DMS53 treated with DMSO at 0.1 percent for 48 hours (cell line): ENCODE results near the gene HESX1.

ENCODE experiments used
- DNase-seq: peaks from one replicate; lab custom pipeline; 2025; ENCODE audit not compliant: unreplicated experiment; lab: John Stamatoyannopoulos, UW

The HESX1 gene

DNA sequence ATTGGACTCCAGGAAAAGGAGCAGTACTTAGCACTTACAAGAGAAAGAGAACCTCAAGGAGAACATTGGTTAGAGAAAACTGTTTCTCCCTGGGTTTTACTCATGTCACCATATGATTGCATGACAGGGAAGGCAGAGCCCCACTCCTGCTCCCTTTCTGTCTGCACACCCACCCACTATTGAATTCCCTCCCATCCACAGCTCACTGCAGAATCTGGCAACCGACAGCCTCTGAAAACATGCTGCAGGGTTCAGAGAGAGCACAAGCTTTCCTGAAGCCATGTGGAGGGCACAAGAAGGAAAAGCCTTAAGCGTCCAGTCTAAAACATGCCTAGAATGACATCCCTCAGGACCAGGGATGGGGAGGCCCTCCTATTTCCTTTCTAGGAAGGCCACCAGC, 31.6 kb downstream of the HESX1 start:
- DNase-seq, result no peak

GRCh38 chr3:57166660-57167059, 33.1 kb downstream of the HESX1 start:
- DNase-seq, result no peak

- no peak for DNase-seq
Observed at GRCh38 chr3:57165641-57166040, 34.1 kb downstream of the HESX1 start.

- no peak for DNase-seq
Observed at GRCh38 chr3:57164657-57165573, 34.9 kb downstream of the HESX1 start, which contains the start of gene IL17RD. Gene IL17RD, minus strand, starts transcription at chr3:57165353. Its CDS starts 67 bp downstream, at chr3:57165286.

GRCh38 chr3:57164217-57164656, 35.5 kb downstream of the HESX1 start:
- DNase-seq, result no peak

GRCh38 chr3:57163751-57164150, 36.0 kb downstream of the HESX1 start:
- DNase-seq, result no peak

DNA sequence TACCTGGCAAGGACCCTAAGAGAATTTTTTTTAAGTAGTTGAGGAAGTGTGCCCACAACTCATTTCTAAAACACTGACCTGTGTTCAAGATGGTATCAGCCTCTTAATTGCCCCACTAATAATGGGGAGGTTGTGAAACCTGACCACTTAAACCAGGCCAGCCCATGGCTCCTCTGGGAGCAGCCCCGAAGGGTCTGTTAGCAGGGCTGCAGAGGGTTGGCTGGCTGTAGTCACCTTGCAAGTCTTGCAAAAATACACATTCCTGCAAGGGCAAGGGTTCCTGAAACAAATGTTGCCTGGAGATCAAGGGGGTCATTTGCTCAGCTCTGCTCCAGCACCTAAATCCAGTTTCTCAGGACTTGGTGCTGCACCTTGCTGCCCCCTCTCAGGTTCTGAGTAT, 37.9 kb downstream of the HESX1 start:
- no peak for DNase-seq

- DNase-seq, result no peak
Observed at GRCh38 chr3:57160765-57161538, 38.8 kb downstream of the HESX1 start.

DNA sequence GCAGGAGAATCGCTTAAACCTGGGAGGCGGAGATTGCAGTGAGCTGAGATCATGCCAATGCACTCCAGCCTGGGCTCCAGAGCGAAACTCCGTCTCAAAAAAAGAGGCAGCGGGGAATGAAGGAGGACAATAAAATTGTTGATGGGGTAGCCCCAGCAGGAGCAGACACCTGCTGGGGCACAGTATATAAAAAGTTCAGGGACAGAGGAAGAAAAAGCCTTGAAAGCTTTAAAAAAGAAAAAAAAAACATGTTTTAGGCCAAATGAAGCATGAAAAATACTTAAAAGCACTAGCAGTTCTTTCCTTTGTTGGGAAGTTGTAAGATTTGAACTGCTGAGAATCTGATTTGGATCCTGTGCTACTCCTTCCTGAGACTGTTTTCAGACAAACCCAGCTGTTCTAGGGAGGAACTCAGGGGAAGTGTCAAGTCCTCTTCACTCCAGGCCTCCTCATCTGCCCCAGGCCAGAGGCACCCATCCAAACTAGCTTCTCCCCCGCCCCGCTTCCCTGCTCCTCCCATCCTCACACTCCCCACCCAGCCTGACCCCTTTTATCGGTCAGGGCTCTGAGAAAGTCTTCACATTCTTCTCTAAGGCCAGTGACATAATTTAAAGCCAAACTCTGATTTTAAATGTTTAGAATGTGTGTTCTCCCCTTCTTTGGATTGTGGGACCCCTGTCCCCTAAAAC, 39.6 kb downstream of the HESX1 start:
- no peak for DNase-seq

DNA sequence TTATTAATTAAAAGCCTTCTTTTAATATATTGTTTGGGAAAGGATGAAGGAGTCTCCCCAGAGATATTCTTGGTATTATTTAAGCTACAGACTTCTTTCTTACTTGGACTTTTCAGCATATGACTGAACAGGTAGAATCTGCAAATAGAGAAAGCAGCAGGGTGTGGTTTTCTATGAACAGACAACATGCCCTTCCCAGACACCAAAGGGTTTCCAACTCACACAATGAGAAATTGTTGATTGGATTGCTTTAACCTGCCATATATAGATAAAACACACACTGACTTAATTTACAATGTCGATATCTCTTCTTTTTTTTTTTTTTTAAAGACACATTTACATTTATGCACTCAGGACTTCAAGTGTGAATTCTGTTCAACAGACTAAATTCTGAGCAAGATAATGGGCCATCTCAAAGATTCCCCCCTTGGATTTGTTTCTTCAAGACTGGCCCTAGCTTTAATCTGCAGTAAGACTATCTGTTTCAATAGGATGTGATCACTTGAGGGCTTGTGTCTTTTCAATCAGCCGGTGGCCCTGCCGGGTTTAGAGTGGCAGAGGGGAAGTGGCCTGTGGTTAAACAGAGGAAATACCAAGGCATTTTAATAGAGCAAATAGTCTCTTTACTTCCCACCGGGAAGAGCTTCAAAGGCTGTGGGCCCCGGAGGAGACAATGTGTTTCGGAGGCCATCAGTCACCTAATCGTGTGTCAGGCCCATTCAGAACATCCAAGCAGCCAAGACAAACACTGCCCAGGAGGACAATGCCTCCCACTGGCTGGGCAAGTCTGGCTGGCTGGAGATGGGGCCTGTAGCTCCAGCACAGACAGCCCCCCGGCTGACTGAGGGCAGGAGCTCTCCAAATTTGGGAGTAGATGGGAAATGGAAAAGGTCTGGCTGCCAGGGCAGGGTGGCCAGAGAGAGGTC, 40.7 kb downstream of the HESX1 start:
- DNase-seq, result no peak

DNA sequence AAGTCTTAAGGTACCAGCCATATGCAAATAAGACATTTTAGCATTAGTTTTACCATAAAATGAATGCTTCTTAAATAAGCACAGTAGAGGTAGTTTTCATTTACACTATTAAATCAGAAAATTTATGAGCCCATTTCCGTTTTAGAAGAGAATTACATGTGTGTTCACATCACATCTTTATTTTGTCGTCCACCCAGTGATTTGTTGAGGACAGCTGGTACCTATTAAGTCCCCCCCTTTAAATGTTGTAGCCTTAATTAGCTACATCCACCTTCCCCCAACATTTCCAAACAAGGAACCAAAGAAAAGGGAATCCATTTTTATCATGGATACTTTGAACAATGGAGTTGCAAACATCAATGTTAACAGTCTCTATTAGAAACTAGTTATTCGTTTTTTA, 41.5 kb downstream of the HESX1 start:
- DNase-seq, result no peak

DNA sequence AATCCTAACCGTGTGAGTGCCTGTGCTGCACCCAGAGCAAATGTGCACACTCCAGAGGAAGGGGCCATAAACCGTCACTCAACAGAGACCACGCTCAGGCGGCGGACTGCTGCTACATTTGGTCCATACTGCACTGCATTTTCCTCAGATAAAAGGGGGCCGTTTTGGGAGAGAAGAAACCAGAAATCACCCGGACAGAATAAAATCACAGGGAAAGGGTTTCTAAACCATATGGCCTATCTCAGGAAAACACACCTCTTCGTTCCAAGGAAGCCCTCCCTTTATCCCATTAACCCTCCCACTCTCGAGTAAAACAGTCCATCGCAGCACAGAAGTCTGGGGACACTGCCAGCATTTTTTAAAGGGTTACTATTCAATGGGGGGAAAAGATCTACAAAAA, 42.2 kb downstream of the HESX1 start:
- DNase-seq, result no peak

DNA sequence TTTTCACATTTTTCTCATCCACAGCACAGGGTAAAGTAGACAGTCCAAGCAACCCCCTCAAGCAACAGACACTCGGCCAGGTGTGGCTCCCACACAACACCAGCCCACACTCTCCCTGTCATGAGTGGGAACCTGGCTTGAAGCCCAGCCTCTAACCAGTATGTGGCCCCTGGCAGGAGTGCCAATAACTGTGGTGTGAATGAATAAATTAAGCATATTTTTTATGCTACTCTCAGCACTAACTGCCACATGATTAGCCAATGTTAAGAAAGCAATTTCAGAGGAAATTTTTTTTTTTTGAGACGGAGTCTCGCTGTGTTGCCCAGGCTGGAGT, 44.5 kb downstream of the HESX1 start:
- no peak for DNase-seq

DNA sequence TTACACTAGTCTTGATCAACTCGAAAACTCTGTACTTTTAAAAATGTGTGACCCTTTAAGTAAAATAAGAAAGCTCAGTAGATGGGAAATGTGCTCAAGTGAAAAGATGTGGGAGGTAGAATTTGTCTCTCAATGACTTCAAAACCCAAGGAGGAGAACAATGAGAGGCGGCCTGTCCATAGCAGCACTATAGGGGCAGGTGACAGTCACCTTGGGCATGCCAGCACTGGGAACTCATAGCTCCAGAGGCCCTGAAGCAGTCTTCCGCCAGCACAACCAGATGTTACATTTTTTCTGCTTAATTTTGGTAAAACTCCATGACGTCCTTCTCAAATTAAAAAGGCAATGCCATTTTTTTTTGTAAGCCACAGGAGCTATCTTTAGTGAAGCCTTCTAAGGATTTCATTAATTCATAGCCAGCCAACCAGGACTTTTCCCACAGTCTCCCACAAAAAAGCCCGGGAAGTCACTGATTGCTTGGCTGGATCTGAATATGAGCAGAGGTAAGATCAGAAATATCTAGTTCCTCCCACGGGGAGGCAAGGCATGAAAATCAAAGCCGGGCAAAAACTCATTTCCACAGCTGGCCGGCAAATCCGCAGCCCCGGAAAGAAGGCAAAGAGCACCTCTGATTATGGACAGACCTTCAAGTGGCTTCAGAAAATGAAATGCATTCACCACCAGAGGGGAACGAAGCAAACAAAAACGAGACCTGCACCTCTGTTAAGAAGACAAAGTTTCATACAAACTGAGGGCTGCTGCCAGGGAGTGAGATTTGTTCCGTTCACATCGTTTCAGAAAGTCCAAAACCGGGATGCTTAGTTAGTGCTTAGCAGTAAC, 45.1 kb downstream of the HESX1 start:
- DNase-seq, result no peak

DNA sequence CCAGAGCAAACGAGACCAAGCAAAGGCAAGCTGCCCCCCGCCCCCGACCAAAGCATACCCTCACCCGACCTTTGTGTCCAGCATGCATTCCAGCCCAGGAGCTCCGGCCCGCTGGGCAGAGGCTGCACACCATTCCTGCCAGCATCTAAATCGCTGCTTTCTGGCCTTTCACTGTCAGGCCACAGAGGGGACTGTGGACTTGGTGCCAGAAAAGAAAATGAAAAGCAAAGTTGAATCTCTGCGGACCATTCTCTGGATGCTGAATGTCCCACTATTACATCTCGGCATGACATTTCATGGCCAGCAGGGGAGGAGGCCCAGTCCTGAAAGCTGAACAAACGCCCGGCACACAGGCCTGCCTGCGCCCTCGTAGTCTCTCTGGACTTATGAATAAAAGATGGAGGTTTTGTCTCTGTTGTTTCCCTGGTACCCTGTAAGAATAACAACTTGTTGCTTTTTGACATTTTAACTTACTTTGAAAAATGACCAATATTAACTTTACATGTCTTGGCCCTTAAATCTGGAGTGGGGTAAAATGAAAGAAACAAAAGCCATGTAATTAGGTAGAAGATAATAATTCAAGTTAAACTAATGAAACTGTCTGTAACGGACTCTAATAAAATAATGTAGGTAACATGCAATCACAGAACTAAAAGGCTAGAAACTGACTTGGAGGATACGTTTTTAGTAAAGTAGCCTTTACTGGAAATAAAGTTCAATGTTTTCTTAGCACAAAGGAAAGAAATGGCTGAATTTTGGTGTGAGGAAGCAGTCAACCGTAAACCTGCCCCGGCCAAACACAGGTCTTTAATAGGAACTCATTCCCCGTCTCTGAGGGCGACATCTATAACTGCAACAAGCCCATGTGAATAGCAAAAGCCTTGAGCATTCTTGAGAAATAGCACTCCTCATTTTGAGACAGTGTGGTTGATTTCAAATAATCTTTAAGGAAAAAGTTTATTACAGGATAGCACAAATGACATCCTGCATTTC, 47.3 kb downstream of the HESX1 start:
- no peak for DNase-seq

DNA sequence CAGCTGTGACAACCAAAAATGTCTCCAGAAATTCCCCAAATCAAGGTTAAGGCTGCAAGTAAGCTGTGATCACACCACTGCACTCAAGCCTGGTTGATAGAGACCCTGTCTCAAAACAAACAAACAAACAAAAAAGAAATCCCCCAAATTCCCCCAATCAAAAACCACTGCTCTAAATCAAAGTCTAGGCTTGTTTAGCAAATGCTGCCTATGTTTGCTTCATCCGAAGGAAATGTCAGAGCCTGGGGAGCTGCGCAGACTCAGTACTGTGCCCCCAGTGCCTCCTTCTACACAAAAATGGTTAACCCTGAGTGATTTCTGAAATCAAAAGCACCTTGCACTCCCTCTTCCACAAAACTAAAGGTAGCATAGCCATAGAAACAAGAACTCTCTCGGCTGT, 48.0 kb downstream of the HESX1 start:
- no peak for DNase-seq

DNA sequence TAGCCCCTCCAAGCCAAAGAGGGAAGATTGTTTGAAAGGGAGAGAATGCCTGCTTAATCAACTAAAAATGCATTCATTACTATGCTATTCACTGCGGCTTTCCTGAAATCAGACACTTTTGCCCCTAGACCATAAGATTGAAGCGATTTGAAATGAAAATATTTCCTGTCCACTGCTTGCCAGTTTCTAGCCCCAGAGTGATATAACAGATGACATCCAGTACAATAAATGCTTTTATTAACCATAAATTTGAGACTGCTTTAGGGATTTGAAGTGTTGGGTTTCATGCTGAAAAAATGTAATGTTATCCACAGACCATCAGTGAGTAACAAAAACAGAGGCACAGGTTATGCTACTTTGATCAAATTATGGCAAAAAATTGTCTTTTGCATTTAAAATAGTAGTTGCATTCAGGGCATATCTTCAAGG, 48.7 kb downstream of the HESX1 start:
- DNase-seq, result no peak

GRCh38 chr3:57150113-57150581, 49.6 kb downstream of the HESX1 start:
- DNase-seq, result no peak
